NCI-H345 treated with DMSO at 0.1 percent for 48 hours (cell line): ENCODE results near the gene BACH1.

Experiments
- DNase-seq: peaks from one replicate; lab custom pipeline; 2025; ENCODE audit not compliant: unreplicated experiment; lab: John Stamatoyannopoulos, UW

Gene BACH1

GRCh38 chr21:29290240-29290639 lies 8.5 kb upstream of the BACH1 start:
- no peak for DNase-seq

GRCh38 chr21:29293495-29293894 lies 5.2 kb upstream of the BACH1 start:
- no peak for DNase-seq

- no peak for DNase-seq
Observed at GRCh38 chr21:29295066-29295650, 3.6 kb upstream of the BACH1 start.

GRCh38 chr21:29296446-29296845 lies 2.3 kb upstream of the BACH1 start:
- DNase-seq: no peak

GRCh38 chr21:29297483-29298347 lies 1.0 kb upstream of the BACH1 start:
- no peak for DNase-seq

- peak; percentile 65 for DNase-seq
Observed at GRCh38 chr21:29299046-29299915, 559 bp downstream of the BACH1 start.

- DNase-seq: peak; percentile 78
Observed at GRCh38 chr21:29299916-29300806, 1.4 kb downstream of the BACH1 start.

GRCh38 chr21:29300807-29301138 lies 2.1 kb downstream of the BACH1 start:
- DNase-seq: no peak

GRCh38 chr21:29301691-29302090 lies 3.0 kb downstream of the BACH1 start:
- no peak for DNase-seq

- no peak for DNase-seq
Observed at GRCh38 chr21:29302359-29302875, 3.7 kb downstream of the BACH1 start.

GRCh38 chr21:29303288-29303687 lies 4.6 kb downstream of the BACH1 start:
- no peak for DNase-seq

GRCh38 chr21:29304597-29304996 lies 5.9 kb downstream of the BACH1 start:
- no peak for DNase-seq

- DNase-seq: no peak
Observed at GRCh38 chr21:29305068-29305467, 6.3 kb downstream of the BACH1 start.

GRCh38 chr21:29305561-29305960 lies 6.8 kb downstream of the BACH1 start:
- DNase-seq: no peak

- no peak for DNase-seq
Observed at GRCh38 chr21:29306920-29307319, 8.2 kb downstream of the BACH1 start.

- DNase-seq: no peak
Observed at GRCh38 chr21:29307718-29308455, 9.2 kb downstream of the BACH1 start.

GRCh38 chr21:29308456-29308783 lies 9.7 kb downstream of the BACH1 start:
- DNase-seq: no peak

GRCh38 chr21:29309703-29310102 lies 11.0 kb downstream of the BACH1 start:
- no peak for DNase-seq

- DNase-seq: no peak
Observed at GRCh38 chr21:29311802-29312201, 13.1 kb downstream of the BACH1 start.

GRCh38 chr21:29312981-29313380 lies 14.3 kb downstream of the BACH1 start:
- DNase-seq: no peak
